PFSK-1 (cell line): ENCODE results near the gene SEMA3E.

Experiments used
- FOXP2 ChIP-seq: optimal IDR thresholded peaks from 2 replicates; pipeline ENCODE3; 2011; ENCODE audit warnings: borderline replicate concordance, control low read depth, inconsistent platforms; ENCODE audit not compliant: insufficient read depth; ENCODE audit errors: extremely low read length, extremely low read depth
- POLR2AphosphoS5 ChIP-seq: IDR thresholded peaks from 2 replicates; pipeline ENCODE4 v1.6.1; 2012; ENCODE audit warnings: low read depth, mild to moderate bottlenecking, control low read depth, low read length, moderate library complexity
- SIN3A ChIP-seq: IDR thresholded peaks from 2 replicates; pipeline ENCODE4 v1.6.1; 2012; ENCODE audit warnings: mild to moderate bottlenecking, low read length, moderate library complexity, borderline replicate concordance; ENCODE audit not compliant: insufficient read depth
- TAF1 ChIP-seq: IDR thresholded peaks from 2 replicates; pipeline ENCODE4 v1.6.1; 2012; ENCODE audit warnings: low read length, control low read depth, borderline replicate concordance; ENCODE audit not compliant: insufficient read depth
- TF ChIP-seq, protein P1 (sequence below), 2 experiments: IDR thresholded peaks; 2 replicates each; pipeline versions ENCODE4 v1.6.1 to v1.8.0; 2011 to 2012; ENCODE audit warnings: low read depth in 2 of 2, low read length in 2 of 2, control low read depth in 1 of 2, inconsistent platforms in 1 of 2, mild to moderate bottlenecking in 1 of 2, moderate library complexity in 1 of 2; ENCODE audit not compliant: insufficient read depth in 1 of 2

SEMA3E gene

DNA sequence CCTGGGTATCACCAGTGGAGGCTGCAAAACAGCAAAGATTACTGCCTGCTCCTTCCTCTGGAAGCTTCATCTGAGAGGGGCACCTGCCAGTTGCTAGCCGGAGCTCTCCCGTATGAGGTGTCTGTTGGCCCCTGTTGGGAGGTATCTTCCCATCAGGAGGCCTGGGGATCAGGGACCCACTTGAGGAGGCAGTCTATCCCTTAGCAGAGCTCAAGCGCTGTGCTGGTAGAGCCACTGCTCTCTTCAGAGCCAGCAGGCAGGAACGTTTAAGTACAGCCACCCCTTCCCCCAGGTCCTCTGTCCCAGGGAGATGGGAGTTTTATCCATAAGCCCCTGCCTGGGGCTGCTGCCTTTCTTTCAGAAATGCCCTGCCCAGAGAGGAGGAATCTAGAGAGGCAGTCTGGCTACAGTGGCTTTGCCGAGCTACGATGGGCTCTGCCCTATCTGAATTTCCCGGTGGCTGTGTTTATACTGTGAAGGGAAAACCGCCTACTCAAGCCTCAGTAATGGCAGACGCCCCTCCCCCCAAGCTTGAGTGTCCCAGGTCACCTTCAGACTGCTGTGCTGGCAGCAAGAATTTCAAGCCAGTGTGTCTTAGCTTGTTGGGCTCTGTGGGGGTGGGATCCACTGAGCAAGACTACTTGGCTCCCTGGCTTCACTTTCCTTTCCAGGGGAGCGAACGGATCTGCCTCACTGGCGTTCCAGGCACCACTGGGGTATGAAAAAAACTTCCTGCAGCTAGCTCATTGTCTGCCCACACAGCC is 19.6 kb downstream of the SEMA3E start:
- TF ChIP-seq TAF1 = no peak
- TF ChIP-seq FOXP2 = no peak
- TF ChIP-seq POLR2AphosphoS5 = no peak
- TF ChIP-seq SIN3A = no peak
- TF ChIP-seq, protein P1, sequence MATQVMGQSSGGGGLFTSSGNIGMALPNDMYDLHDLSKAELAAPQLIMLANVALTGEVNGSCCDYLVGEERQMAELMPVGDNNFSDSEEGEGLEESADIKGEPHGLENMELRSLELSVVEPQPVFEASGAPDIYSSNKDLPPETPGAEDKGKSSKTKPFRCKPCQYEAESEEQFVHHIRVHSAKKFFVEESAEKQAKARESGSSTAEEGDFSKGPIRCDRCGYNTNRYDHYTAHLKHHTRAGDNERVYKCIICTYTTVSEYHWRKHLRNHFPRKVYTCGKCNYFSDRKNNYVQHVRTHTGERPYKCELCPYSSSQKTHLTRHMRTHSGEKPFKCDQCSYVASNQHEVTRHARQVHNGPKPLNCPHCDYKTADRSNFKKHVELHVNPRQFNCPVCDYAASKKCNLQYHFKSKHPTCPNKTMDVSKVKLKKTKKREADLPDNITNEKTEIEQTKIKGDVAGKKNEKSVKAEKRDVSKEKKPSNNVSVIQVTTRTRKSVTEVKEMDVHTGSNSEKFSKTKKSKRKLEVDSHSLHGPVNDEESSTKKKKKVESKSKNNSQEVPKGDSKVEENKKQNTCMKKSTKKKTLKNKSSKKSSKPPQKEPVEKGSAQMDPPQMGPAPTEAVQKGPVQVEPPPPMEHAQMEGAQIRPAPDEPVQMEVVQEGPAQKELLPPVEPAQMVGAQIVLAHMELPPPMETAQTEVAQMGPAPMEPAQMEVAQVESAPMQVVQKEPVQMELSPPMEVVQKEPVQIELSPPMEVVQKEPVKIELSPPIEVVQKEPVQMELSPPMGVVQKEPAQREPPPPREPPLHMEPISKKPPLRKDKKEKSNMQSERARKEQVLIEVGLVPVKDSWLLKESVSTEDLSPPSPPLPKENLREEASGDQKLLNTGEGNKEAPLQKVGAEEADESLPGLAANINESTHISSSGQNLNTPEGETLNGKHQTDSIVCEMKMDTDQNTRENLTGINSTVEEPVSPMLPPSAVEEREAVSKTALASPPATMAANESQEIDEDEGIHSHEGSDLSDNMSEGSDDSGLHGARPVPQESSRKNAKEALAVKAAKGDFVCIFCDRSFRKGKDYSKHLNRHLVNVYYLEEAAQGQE (IDR thresholded peaks at IDR 0.05; ENCODE audit: insufficient read depth in 1 of 2, low read depth in 2 of 2, low read length in 2 of 2) = no peak

DNA sequence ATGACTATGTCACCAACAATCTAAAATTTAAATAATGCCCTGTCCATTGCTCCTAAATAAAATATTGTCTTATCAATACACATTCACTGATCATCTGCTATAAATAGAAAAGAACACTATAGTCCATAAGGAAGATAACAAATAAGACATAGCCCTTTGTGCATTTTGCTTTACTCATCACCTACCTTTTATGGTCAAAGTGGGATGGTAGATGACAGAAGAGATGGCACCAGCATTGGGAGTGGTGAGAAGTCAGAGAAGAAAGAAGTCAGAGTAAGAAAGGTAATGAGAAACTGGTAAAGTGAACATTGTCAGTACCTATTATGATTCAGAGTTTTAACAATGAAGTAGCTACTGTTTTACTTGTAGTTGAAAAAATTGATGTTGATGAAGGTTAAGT is 31.1 kb downstream of the SEMA3E start:
- TF ChIP-seq POLR2AphosphoS5 (no peak), SIN3A (no peak), FOXP2 (no peak), TAF1 (no peak)
- TF ChIP-seq, protein P1 (IDR thresholded peaks at IDR 0.05; ENCODE audit: insufficient read depth in 1 of 2, low read depth in 2 of 2, low read length in 2 of 2) = no peak

DNA sequence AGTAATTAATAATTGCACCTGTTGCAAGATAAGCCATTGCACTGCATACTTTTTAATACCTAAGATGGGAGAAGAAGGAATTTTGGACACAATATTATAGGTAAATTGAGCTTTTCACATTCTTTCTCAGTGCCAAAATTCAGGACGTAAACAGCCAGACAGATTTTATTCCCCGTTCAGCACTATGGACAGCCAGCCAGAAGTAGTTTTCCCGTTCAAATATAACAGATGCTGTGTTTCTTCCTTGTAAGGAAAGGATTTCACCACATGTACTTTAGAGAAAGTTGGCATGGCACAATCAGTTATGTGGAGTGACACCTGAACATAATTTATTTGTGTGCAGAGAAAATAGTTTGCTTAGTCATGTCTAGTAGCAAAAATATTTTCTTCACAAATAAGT is 34.8 kb downstream of the SEMA3E start:
- no peak for TF ChIP-seq FOXP2
- TF ChIP-seq, protein P1 (IDR thresholded peaks at IDR 0.05; ENCODE audit: insufficient read depth in 1 of 2, low read depth in 2 of 2, low read length in 2 of 2) = peak; percentile 71 to 89

DNA sequence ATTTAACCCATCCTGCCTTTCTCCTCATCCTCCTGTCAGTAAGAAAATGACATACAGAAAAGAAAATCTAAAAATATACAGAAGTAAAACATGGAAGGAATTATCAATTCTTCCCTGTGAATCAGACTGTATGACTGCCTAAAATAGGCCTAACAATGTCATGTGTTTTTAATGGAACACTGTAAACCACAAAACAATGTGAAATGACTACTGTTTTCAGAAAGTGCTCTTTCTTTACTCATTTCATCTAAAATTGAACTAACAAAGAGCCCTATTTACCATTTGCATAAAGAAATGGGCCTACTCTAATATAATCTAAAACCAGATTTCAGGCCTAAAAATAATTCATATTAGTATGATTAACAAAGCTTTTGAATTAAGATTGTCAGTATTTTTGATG is 35.7 kb downstream of the SEMA3E start:
- TF ChIP-seq TAF1 (no peak), POLR2AphosphoS5 (no peak), SIN3A (no peak), FOXP2 (no peak)
- TF ChIP-seq, protein P1 (IDR thresholded peaks at IDR 0.05; ENCODE audit: insufficient read depth in 1 of 2, low read depth in 2 of 2, low read length in 2 of 2) = no peak

DNA sequence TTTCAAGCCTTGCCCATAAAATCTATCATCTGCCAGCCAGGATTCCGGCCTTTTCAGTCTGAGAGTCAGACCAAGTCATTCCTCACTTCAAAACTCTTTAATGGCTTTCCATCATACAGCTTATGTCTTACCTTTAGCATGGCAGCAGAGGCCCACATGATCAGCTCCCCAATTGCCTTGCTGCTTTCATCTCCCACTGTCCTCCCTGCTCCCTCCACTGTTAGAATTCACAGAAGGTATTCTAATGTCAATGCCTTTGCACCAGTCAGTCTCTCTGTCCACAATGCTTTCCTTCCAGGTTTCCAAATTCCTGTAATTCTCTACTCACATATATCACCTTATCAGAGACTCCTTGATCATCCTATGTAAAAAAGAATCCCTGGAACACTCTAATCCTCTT is 37.2 kb downstream of the SEMA3E start:
- TF ChIP-seq FOXP2 (no peak), SIN3A (no peak), TAF1 (no peak), POLR2AphosphoS5 (no peak)
- TF ChIP-seq, protein P1 (IDR thresholded peaks at IDR 0.05; ENCODE audit: insufficient read depth in 1 of 2, low read depth in 2 of 2, low read length in 2 of 2) = no peak
